Measurements from ENCODE around the gene EEPD1. TPM values are rescaled to one million over a fixed set of nuclear protein-coding genes. Genes with fewer than 3 reads are reported as not detected.

EEPD1 gene
- total RNA-seq, 1 experiment from 2014 or later, result 5.0 TPM

GRCh38 chr7:36199329-36199728 is 46.3 kb downstream of the EEPD1 start:
- H3K14ac ChIP-seq (ENCODE audit: insufficient read depth, low read length), result no peak overlapping the region
- peaks cover 6 to 9% of the 10 kb centered on the region in 2 experiments; a peak in 3 of 5 replicates for H3K9me3 Mint-ChIP-seq
- no peak overlapping the region for H3K4me3 Mint-ChIP-seq
- no peak overlapping the region for H4K8ac ChIP-seq (replicated peaks; ENCODE audit: insufficient read length, low read depth, low read length)
- H3K36me3 Mint-ChIP-seq (ENCODE audit: insufficient read depth in 1 of 3, low read depth in 3 of 3), result peaks cover 8 to 12% (median 8%) of the 10 kb centered on the region in 3 experiments; a peak in 6 of 7 replicates
- no peak overlapping the region for H3K27ac ChIP-seq (ENCODE audit: insufficient read length, low read depth, low read length)
- no CpG with 5 or more reads among the region's 1 CpG for WGBS (ENCODE audit: extremely low coverage, insufficient read length, low lambda C conversion rate)
- no peak overlapping the region for H2AFZ ChIP-seq (ENCODE audit: low read length)
- DNase-seq, result no peak
- H3K56ac ChIP-seq (ENCODE audit: insufficient read length, low read depth, low read length), result no peak overlapping the region
- no peak overlapping the region for H3K4me2 ChIP-seq (ENCODE audit: insufficient read depth, insufficient read length, low read length)
- no peaks in the 10 kb centered on the region for H3K27me3 Mint-ChIP-seq (ENCODE audit: low read depth)
- H4K91ac ChIP-seq (ENCODE audit: insufficient read length, low read depth, low read length), result no peak overlapping the region
- H3K4ac ChIP-seq (ENCODE audit: low read depth, low read length), result no peak overlapping the region
- no peak overlapping the region for H2BK5ac ChIP-seq (ENCODE audit: insufficient read length, low read length)
- H3K9ac ChIP-seq (ENCODE audit: extremely low read depth, insufficient read length, low read length), result no peak overlapping the region
- H3K18ac ChIP-seq (ENCODE audit: insufficient read length, low read depth, low read length), result no peak overlapping the region
- no peak overlapping the region for H3K27ac Mint-ChIP-seq
- H3K23me2 ChIP-seq (ENCODE audit: insufficient read length, low read depth, low read length, poor library complexity, severe bottlenecking), result no peaks in the 10 kb centered on the region
- H3K79me2 ChIP-seq (ENCODE audit: insufficient read depth, low read length), result no peaks in the 10 kb centered on the region
- no peaks in the 10 kb centered on the region for H3K27me3 ChIP-seq (ENCODE audit: insufficient read depth, low read length)
- no peak overlapping the region for H2BK120ac ChIP-seq (ENCODE audit: low read depth, low read length, poor library complexity, severe bottlenecking)
- H3K4me1 ChIP-seq (ENCODE audit: insufficient read depth, low read length), result no peaks in the 10 kb centered on the region
- no peaks in the 10 kb centered on the region for H3K9me3 ChIP-seq (ENCODE audit: control insufficient read depth, low read depth, low read length)
- no peak overlapping the region for H2BK12ac ChIP-seq (ENCODE audit: insufficient read length, low read depth, low read length)
- H4K5ac ChIP-seq (ENCODE audit: insufficient read length, low read depth, low read length), result no peak overlapping the region
- no peaks in the 10 kb centered on the region for H3K79me1 ChIP-seq (ENCODE audit: insufficient read depth, low read depth, low read length, poor library complexity, severe bottlenecking)
- no peak overlapping the region for H3K23ac ChIP-seq (ENCODE audit: insufficient read length, low read depth, low read length)
- no peak overlapping the region for H2AK5ac ChIP-seq (ENCODE audit: insufficient read length, low read length)
- H3K4me1 Mint-ChIP-seq, result peaks cover 14 to 26% of the 10 kb centered on the region in 2 experiments
- no peak for TF ChIP-seq CTCF (conservative IDR thresholded peaks at IDR 0.05)
- H4K20me1 ChIP-seq (ENCODE audit: control insufficient read depth, insufficient read depth, insufficient read length), result no peaks in the 10 kb centered on the region
- no peak overlapping the region for H2BK15ac ChIP-seq (ENCODE audit: low read depth, low read length)
- no peak overlapping the region for H2BK20ac ChIP-seq (ENCODE audit: low read depth, low read length, poor library complexity, severe bottlenecking)
- no peak overlapping the region for H3T11ph ChIP-seq (ENCODE audit: low read length)

All from H9 (cell line).